Fibroblast of lung (primary cell): ENCODE results near the gene RRAS2.

Source experiments
- EZH2 ChIP-seq: IDR thresholded peaks from 2 replicates; pipeline ENCODE4 v1.5.1; 2012; ENCODE audit warnings: low read length, control low read depth, mild to moderate bottlenecking; ENCODE audit errors: missing control alignments
- TF ChIP-seq, protein P1 (sequence below), 2 donors: IDR thresholded peaks in 1 of 2; conservative IDR thresholded peaks in 1 of 2; 1 replicate in 1 of 2; 2 replicates in 1 of 2; pipeline ENCODE4 v1.5.1; 2011 to 2012; ENCODE audit warnings: low read length in 2 of 2, control low read depth in 1 of 2, inconsistent platforms in 1 of 2, low read depth in 1 of 2, mild to moderate bottlenecking in 1 of 2

DNA sequence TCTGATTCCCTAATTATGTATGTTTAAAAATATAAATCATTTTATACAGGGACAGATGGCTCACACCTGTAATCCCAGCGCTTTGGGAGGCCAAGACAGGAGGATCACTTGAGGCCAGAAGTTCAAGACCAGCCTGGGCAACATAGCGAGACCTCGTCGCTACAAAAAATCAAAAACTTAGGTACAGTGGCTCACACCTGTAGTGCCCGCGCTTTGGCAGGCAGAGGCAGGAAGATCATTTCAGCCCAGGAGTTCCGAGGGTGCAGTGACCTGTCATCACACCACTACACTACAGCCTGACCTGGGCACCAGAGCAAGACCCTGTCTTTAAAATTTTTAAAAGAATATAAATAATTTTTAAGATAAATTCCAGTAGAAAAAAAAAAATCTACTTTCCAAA is 11.5 kb downstream of the RRAS2 start:
- TF ChIP-seq, protein P1, sequence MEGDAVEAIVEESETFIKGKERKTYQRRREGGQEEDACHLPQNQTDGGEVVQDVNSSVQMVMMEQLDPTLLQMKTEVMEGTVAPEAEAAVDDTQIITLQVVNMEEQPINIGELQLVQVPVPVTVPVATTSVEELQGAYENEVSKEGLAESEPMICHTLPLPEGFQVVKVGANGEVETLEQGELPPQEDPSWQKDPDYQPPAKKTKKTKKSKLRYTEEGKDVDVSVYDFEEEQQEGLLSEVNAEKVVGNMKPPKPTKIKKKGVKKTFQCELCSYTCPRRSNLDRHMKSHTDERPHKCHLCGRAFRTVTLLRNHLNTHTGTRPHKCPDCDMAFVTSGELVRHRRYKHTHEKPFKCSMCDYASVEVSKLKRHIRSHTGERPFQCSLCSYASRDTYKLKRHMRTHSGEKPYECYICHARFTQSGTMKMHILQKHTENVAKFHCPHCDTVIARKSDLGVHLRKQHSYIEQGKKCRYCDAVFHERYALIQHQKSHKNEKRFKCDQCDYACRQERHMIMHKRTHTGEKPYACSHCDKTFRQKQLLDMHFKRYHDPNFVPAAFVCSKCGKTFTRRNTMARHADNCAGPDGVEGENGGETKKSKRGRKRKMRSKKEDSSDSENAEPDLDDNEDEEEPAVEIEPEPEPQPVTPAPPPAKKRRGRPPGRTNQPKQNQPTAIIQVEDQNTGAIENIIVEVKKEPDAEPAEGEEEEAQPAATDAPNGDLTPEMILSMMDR (conservative IDR thresholded peaks at IDR 0.05 in 1 of 2, IDR thresholded peaks at IDR 0.05 in 1 of 2; ENCODE audit: low read depth in 1 of 2, low read length in 2 of 2): no peak
- no peak for TF ChIP-seq EZH2
